Neural progenitor cell (in vitro differentiated cells): Measurements from ENCODE around the gene ZPLD1. TPM values are rescaled to one million over a fixed set of nuclear protein-coding genes. Genes with fewer than 3 reads are reported as not detected.

Experiments
- DNase-seq: peaks from one replicate; pipeline ENCODE4 v3.0.0-alpha.2; 2016; ENCODE audit warnings: low spot score
- H2AFZ ChIP-seq: fragments of 200-600 bp; sonication (generic); replicated peaks from 2 replicates; pipeline ENCODE4 v1.6.1; 2016; ENCODE audit warnings: antibody characterized with exemption
- H3F3A ChIP-seq: fragments of 200-600 bp; sonication (generic); 2 replicates; pipeline ENCODE4 v1.6.1; 2016; ENCODE audit warnings: antibody characterized with exemption, low read depth
- H3K27ac ChIP-seq: fragments of 200-600 bp; sonication (generic); 2 replicates; pipeline ENCODE4 v1.5.1; 2016; ENCODE audit warnings: mild to moderate bottlenecking
- H3K27me3 ChIP-seq: fragments of 200-600 bp; sonication (generic); 2 replicates; pipeline ENCODE4 v1.6.1; 2016; ENCODE audit warnings: mild to moderate bottlenecking, moderate library complexity
- H3K36me3 ChIP-seq: fragments of 200-600 bp; sonication (generic); 2 replicates; pipeline ENCODE4 v1.5.1; 2016
- H3K4me1 ChIP-seq: fragments of 200-600 bp; sonication (generic); 2 replicates; pipeline ENCODE4 v1.6.1; 2016; ENCODE audit warnings: mixed run types
- H3K4me2 ChIP-seq: fragments of 200-600 bp; sonication (generic); 2 replicates; pipeline ENCODE4 v1.6.1; 2016
- H3K4me3 ChIP-seq: fragments of 200-600 bp; sonication (generic); 2 replicates; pipeline ENCODE4 v1.5.1; 2016
- H3K79me2 ChIP-seq: fragments of 200-600 bp; sonication (generic); 2 replicates; pipeline ENCODE4 v1.6.1; 2016; ENCODE audit warnings: low read depth
- H3K9ac ChIP-seq: fragments of 200-600 bp; sonication (generic); 2 replicates; pipeline ENCODE4 v1.6.1; 2016
- H3K9me3 ChIP-seq: fragments of 200-600 bp; sonication (generic); 2 replicates; pipeline ENCODE4 v1.5.1; 2016; ENCODE audit warnings: low read depth
- H4K20me1 ChIP-seq: fragments of 200-600 bp; sonication (generic); 2 replicates; pipeline ENCODE4 v1.6.1; 2016; ENCODE audit warnings: low read depth
- H3K27ac Mint-ChIP-seq: 3 replicates; pipeline ENCODE4 v1.8.0; 2021; ENCODE audit warnings: mixed read lengths
- H3K27me3 Mint-ChIP-seq: 2 replicates; pipeline ENCODE4 v1.8.0; 2022; ENCODE audit warnings: low read depth, mild to moderate bottlenecking, inconsistent platforms, moderate library complexity, mixed read lengths; ENCODE audit not compliant: insufficient read depth
- H3K36me3 Mint-ChIP-seq: 3 replicates; pipeline ENCODE4 v1.8.0; 2021; ENCODE audit warnings: mixed read lengths
- H3K4me1 Mint-ChIP-seq: 3 replicates; pipeline ENCODE4 v1.8.0; 2021; ENCODE audit warnings: mixed read lengths
- H3K4me3 Mint-ChIP-seq: 3 replicates; pipeline ENCODE4 v1.8.0; 2021; ENCODE audit warnings: mild to moderate bottlenecking, moderate library complexity, mixed read lengths
- H3K9me3 Mint-ChIP-seq: 3 replicates; pipeline ENCODE4 v1.8.0; 2020; ENCODE audit warnings: mixed read lengths
- EZH2 ChIP-seq: fragments of 200-600 bp; sonication (generic); IDR thresholded peaks from 2 replicates; pipeline ENCODE4 v1.6.1; 2017; ENCODE audit warnings: antibody characterized with exemption, mild to moderate bottlenecking, moderate library complexity
- EZH2phosphoT487 ChIP-seq: fragments of 200-600 bp; sonication (generic); IDR thresholded peaks from 2 replicates; pipeline ENCODE4 v1.6.1; 2017; ENCODE audit warnings: antibody characterized with exemption
- total RNA-seq: library from RNA; depleted of rRNA; stranded (reverse); fragments of >200 nt; gene quantifications from 2 replicates; pipeline ENCODE4 v1.2.3, GENCODE V29; 2015; ENCODE audit warnings: low replicate concordance
- TF ChIP-seq, protein P1 (sequence below): fragments of 200-600 bp; sonication (generic); IDR thresholded peaks from 2 replicates; pipeline ENCODE4 v1.5.1; 2017; ENCODE audit warnings: antibody characterized with exemption, mild to moderate bottlenecking

ZPLD1 gene
- total RNA-seq, 1 donor from 2014 or later, result 0.28 TPM

DNA sequence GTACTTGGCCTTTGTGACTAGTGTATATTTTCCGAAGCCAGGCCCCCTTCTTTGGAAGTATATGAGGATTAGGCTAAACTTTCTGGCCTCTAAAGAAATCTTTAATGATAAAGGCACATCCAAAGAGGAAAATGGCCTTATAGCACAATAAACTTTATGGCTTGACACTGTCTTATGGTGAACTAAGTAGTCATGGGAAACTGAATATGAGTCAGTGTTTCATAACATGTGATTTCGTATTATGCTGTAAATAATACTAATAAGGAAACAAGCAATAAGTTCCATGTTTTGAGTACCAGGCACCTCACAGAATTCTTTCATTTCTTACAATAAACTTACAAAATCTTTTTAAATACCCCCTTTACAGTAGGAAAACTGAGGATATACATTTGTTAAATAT lies 8.2 kb downstream of the ZPLD1 start:
- Histone ChIP-seq H3K4me1 (peaks cover 45% of the 10 kb centered on the region), H3F3A (no peaks in the 10 kb centered on the region), H4K20me1 (no peaks in the 10 kb centered on the region), H3K27me3 (no peaks in the 10 kb centered on the region), H2AFZ (no peak overlapping the region), H3K4me2 (peak overlapping the region; percentile 19), H3K79me2 (no peaks in the 10 kb centered on the region), H3K9me3 (no peaks in the 10 kb centered on the region), H3K27ac (no peak overlapping the region), H3K36me3 (no peaks in the 10 kb centered on the region), H3K9ac (no peak overlapping the region), H3K4me3 (no peak overlapping the region)
- no peaks in the 10 kb centered on the region for H3K36me3 Mint-ChIP-seq
- H3K27me3 Mint-ChIP-seq, result peaks cover 2% of the 10 kb centered on the region
- no peak overlapping the region for H3K27ac Mint-ChIP-seq
- no peaks in the 10 kb centered on the region for H3K9me3 Mint-ChIP-seq
- no peak overlapping the region for H3K4me3 Mint-ChIP-seq
- TF ChIP-seq, protein P1, sequence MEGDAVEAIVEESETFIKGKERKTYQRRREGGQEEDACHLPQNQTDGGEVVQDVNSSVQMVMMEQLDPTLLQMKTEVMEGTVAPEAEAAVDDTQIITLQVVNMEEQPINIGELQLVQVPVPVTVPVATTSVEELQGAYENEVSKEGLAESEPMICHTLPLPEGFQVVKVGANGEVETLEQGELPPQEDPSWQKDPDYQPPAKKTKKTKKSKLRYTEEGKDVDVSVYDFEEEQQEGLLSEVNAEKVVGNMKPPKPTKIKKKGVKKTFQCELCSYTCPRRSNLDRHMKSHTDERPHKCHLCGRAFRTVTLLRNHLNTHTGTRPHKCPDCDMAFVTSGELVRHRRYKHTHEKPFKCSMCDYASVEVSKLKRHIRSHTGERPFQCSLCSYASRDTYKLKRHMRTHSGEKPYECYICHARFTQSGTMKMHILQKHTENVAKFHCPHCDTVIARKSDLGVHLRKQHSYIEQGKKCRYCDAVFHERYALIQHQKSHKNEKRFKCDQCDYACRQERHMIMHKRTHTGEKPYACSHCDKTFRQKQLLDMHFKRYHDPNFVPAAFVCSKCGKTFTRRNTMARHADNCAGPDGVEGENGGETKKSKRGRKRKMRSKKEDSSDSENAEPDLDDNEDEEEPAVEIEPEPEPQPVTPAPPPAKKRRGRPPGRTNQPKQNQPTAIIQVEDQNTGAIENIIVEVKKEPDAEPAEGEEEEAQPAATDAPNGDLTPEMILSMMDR, result no peak
- TF ChIP-seq EZH2phosphoT487 (no peak), EZH2 (no peak)
- H3K4me1 Mint-ChIP-seq, result peaks cover 6% of the 10 kb centered on the region
- DNase-seq, result no peak

DNA sequence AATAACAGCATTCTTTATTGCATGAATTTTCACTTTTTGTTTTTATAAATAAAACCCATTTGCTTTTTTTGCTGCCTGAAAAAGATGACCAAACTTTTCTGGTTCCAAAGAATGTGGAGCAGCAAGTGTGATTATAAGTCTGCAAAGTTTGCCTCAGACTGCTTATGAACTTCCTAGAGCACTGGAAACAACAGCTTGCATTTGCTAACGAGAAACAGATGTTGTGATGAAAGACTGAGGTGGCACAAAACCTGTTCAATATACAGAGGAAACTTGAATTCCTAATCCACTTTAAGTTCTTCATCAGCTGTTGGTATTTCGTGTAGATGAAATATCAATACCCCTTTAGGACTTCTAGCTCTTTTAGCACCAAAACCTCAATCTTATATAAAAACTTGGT lies 9.3 kb downstream of the ZPLD1 start:
- Histone ChIP-seq H3K27ac (no peak overlapping the region), H3K4me2 (peak overlapping the region; percentile 26), H4K20me1 (no peaks in the 10 kb centered on the region), H3K79me2 (no peaks in the 10 kb centered on the region), H3K4me1 (peaks cover 45% of the 10 kb centered on the region), H3F3A (no peaks in the 10 kb centered on the region), H3K9ac (no peak overlapping the region), H3K9me3 (no peaks in the 10 kb centered on the region), H2AFZ (no peak overlapping the region), H3K4me3 (no peak overlapping the region), H3K36me3 (no peaks in the 10 kb centered on the region), H3K27me3 (no peaks in the 10 kb centered on the region)
- Mint-ChIP-seq H3K9me3 (no peaks in the 10 kb centered on the region), H3K36me3 (no peaks in the 10 kb centered on the region), H3K27me3 (no peaks in the 10 kb centered on the region), H3K4me3 (no peak overlapping the region), H3K4me1 (peaks cover 6% of the 10 kb centered on the region), H3K27ac (no peak overlapping the region)
- DNase-seq, result no peak
- no peak for TF ChIP-seq EZH2phosphoT487
- no peak for TF ChIP-seq EZH2
- TF ChIP-seq, protein P1, result no peak

DNA sequence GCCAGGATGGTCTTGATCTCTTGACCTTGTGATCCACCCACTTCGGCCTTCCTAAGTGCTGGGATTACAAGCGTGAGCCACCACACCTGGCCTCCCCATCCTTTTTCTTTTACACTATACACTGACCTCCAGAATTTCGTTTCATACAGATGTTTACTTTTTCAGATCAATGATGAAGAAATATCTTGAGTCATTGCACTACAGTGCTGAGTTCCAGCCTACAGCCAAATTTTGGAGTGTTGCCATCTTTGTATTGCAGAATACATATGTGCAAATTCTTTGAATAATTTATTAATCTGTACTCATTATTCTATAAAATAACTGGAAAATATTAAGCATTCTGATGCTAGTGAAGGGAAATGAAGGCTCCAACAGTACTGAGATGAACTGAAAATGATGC lies 12.5 kb downstream of the ZPLD1 start:
- H3K4me1 ChIP-seq, result peaks cover 26% of the 10 kb centered on the region
- H2AFZ ChIP-seq, result no peak overlapping the region
- H3K27me3 ChIP-seq, result no peaks in the 10 kb centered on the region
- H3K27me3 Mint-ChIP-seq, result no peaks in the 10 kb centered on the region
- no peak overlapping the region for H3K4me2 ChIP-seq
- H3K79me2 ChIP-seq, result no peaks in the 10 kb centered on the region
- no peaks in the 10 kb centered on the region for H4K20me1 ChIP-seq
- H3F3A ChIP-seq, result no peaks in the 10 kb centered on the region
- no peaks in the 10 kb centered on the region for H3K9me3 Mint-ChIP-seq
- H3K27ac ChIP-seq, result no peak overlapping the region
- no peak overlapping the region for H3K4me3 ChIP-seq
- no peak for TF ChIP-seq EZH2phosphoT487
- TF ChIP-seq, protein P1, result no peak
- TF ChIP-seq EZH2, result no peak
- no peaks in the 10 kb centered on the region for H3K36me3 Mint-ChIP-seq
- no peak overlapping the region for H3K27ac Mint-ChIP-seq
- no peaks in the 10 kb centered on the region for H3K9me3 ChIP-seq
- H3K4me3 Mint-ChIP-seq, result no peak overlapping the region
- no peaks in the 10 kb centered on the region for H3K36me3 ChIP-seq
- peaks cover 6% of the 10 kb centered on the region for H3K4me1 Mint-ChIP-seq
- no peak for DNase-seq
- no peak overlapping the region for H3K9ac ChIP-seq

DNA sequence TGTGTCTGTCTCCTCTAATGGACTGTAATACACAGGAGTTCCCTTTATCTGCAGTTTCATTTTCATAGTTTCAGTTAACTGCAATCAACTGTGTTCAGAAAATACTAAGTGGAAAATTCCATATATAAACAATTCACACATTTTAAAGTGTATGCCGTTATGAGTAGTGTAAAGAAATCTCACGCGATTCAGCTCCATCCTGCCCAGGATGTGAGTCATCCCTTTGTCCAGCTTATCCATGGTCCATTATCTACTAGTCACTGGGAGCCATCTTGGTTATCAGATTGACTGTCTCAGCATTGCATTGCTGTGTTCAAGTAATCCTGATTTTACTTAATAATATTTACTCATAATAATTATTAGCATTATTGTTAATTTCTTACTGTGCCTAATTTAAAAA lies 14.5 kb downstream of the ZPLD1 start:
- no peaks in the 10 kb centered on the region for H3K36me3 ChIP-seq
- TF ChIP-seq EZH2 (no peak), EZH2phosphoT487 (no peak)
- TF ChIP-seq, protein P1, result no peak
- H2AFZ ChIP-seq, result no peak overlapping the region

More for the DNA sequence above, 14.5 kb downstream of the ZPLD1 start:
- H3K4me3 ChIP-seq, result no peak overlapping the region
- Mint-ChIP-seq H3K9me3 (no peaks in the 10 kb centered on the region), H3K36me3 (no peaks in the 10 kb centered on the region), H3K27me3 (no peaks in the 10 kb centered on the region), H3K27ac (no peak overlapping the region), H3K4me3 (no peak overlapping the region), H3K4me1 (peaks cover 11% of the 10 kb centered on the region)
- H3K27me3 ChIP-seq, result no peaks in the 10 kb centered on the region
- no peak overlapping the region for H3K4me2 ChIP-seq
- H3K9me3 ChIP-seq, result no peaks in the 10 kb centered on the region
- peaks cover 8% of the 10 kb centered on the region for H3K4me1 ChIP-seq
- no peak for DNase-seq
- no peak overlapping the region for H3K9ac ChIP-seq
- no peaks in the 10 kb centered on the region for H3K79me2 ChIP-seq
- H3K27ac ChIP-seq, result no peak overlapping the region
- H4K20me1 ChIP-seq, result no peaks in the 10 kb centered on the region
- H3F3A ChIP-seq, result no peaks in the 10 kb centered on the region
